SK-N-SH (cell line): ENCODE measurements around the gene SULT1C3. TPM values are rescaled to one million over a fixed set of nuclear protein-coding genes. Genes with fewer than 3 reads are reported as not detected.

Source experiments
- CTCF ChIA-PET: fragments of 300-600, 350-600 bp; formaldehyde crosslinking; extraction: SDS; loops from one replicate; lab custom pipeline; 2021; lab: Yijun Ruan, JAX
- POLR2A ChIA-PET: fragments of 350-600 bp; sonication (Branson Sonifier 250); formaldehyde crosslinking; extraction: SDS; loops from one replicate; lab custom pipeline; 2020; ENCODE audit warnings: antibody characterized with exemption, inconsistent platforms; lab: Yijun Ruan, JAX
- DNase-seq: peaks from one replicate; pipeline ENCODE4 v3.0.0; 2012
- H2AFZ ChIP-seq: fragments of 200-600 bp; sonication (generic); 2 replicates; pipeline ENCODE4 v1.8.1; 2016; ENCODE audit warnings: antibody characterized with exemption, mild to moderate bottlenecking, low read depth
- H3F3A ChIP-seq: fragments of 200-600 bp; sonication (generic); replicated peaks from 2 replicates; pipeline ENCODE3; 2016; ENCODE audit warnings: antibody characterized with exemption, mild to moderate bottlenecking; ENCODE audit not compliant: insufficient read depth
- H3K27ac ChIP-seq, 2 experiments: fragments of 200-500 bp in 1 of 2; fragments of 200-600 bp in 1 of 2; sonication (Bioruptor generic) in 1 of 2; sonication (generic), shearing (Covaris generic) in 1 of 2; 2 replicates each; pipeline versions ENCODE4 v1.5.1 to v1.6.1; 2014 to 2016; ENCODE audit warnings: low read depth in 2 of 2, inconsistent platforms in 1 of 2, low read length in 1 of 2, mild to moderate bottlenecking in 1 of 2, mixed read lengths in 1 of 2
- H3K27me3 ChIP-seq: fragments of 200-600 bp; sonication (generic), shearing (Covaris generic); 2 replicates; pipeline ENCODE4 v1.6.1; 2016; ENCODE audit warnings: mixed run types; ENCODE audit not compliant: insufficient read depth
- H3K36me3 ChIP-seq, 2 experiments: fragments of 200-500 bp in 1 of 2; fragments of 200-600 bp in 1 of 2; sonication (Bioruptor generic) in 1 of 2; sonication (generic) in 1 of 2; replicated peaks in 1 of 2; 2 replicates each; pipeline versions ENCODE3 to v1.5.1; 2014 to 2016; ENCODE audit warnings: low read length in 1 of 2, mild to moderate bottlenecking in 1 of 2; ENCODE audit not compliant: insufficient read depth in 2 of 2, control insufficient read depth in 1 of 2
- H3K4me1 ChIP-seq, 2 experiments: fragments of 200-500 bp in 1 of 2; fragments of 200-600 bp in 1 of 2; sonication (Bioruptor generic) in 1 of 2; sonication (generic), shearing (Covaris generic) in 1 of 2; 2 replicates each; pipeline versions ENCODE4 v1.5.1 to v1.6.1; 2014 to 2016; ENCODE audit warnings: low read depth in 1 of 2, low read length in 1 of 2, mixed run types in 1 of 2; ENCODE audit not compliant: insufficient read depth in 2 of 2, control insufficient read depth in 1 of 2
- H3K4me2 ChIP-seq: fragments of 200-600 bp; sonication (generic), shearing (Covaris generic); 2 replicates; pipeline ENCODE4 v1.6.1; 2017; ENCODE audit warnings: mixed run types
- H3K4me3 ChIP-seq, 2 experiments: fragments of 200-500 bp in 1 of 2; fragments of 200-600 bp in 1 of 2; sonication (Bioruptor generic) in 1 of 2; sonication (generic), shearing (Covaris generic) in 1 of 2; 2 replicates each; pipeline versions ENCODE4 v1.5.1 to v1.8.1; 2014 to 2016; ENCODE audit warnings: low read depth in 2 of 2, inconsistent platforms in 1 of 2, low read length in 1 of 2, mild to moderate bottlenecking in 1 of 2, mixed read lengths in 1 of 2, moderate library complexity in 1 of 2
- H3K79me2 ChIP-seq: fragments of 200-600 bp; sonication (generic); 2 replicates; pipeline ENCODE4 v1.8.1; 2017; ENCODE audit warnings: mild to moderate bottlenecking; ENCODE audit not compliant: insufficient read depth
- H3K9ac ChIP-seq: fragments of 200-600 bp; sonication (generic); 2 replicates; pipeline ENCODE4 v1.6.1; 2017; ENCODE audit warnings: mixed run types
- H3K9me2 ChIP-seq: fragments of 200-600 bp; sonication (generic); 2 replicates; pipeline ENCODE4 v1.6.1; 2017; ENCODE audit warnings: mixed run types
- H3K9me3 ChIP-seq: fragments of 200-600 bp; sonication (generic); 2 replicates; pipeline ENCODE4 v1.6.1; 2017; ENCODE audit warnings: mixed run types, mild to moderate bottlenecking, moderate library complexity
- H4K20me1 ChIP-seq: fragments of 200-600 bp; sonication (generic); 2 replicates; pipeline ENCODE4 v1.6.1; 2017; ENCODE audit warnings: mild to moderate bottlenecking, mixed run types; ENCODE audit not compliant: insufficient read depth
- EP300 ChIP-seq, 2 experiments: IDR thresholded peaks; 2 replicates each; pipeline versions ENCODE4 v1.4.0 to v1.6.1; 2012; ENCODE audit warnings: borderline replicate concordance in 1 of 2, low read depth in 1 of 2, low read length in 1 of 2
- GABPA ChIP-seq: IDR thresholded peaks from 2 replicates; pipeline ENCODE4 v1.4.0; 2012; ENCODE audit warnings: low read depth, mild to moderate bottlenecking
- RAD21 ChIP-seq: IDR thresholded peaks from 2 replicates; pipeline ENCODE4 v1.6.1; 2012; ENCODE audit warnings: mild to moderate bottlenecking, low read length
- RFX5 ChIP-seq: IDR thresholded peaks from 2 replicates; pipeline ENCODE4 v1.6.1; 2012; ENCODE audit warnings: mild to moderate bottlenecking, improper control_type of control experiment, low read length
- SIN3A ChIP-seq: IDR thresholded peaks from 2 replicates; pipeline ENCODE4 v1.6.1; 2012; ENCODE audit warnings: low read depth, mild to moderate bottlenecking, low read length, moderate library complexity, borderline replicate concordance
- WGBS: methylation state at CpG from one replicate; pipeline ENCODE4 v1.1.6; 2017; ENCODE audit warnings: low lambda C conversion rate; 5-methylcytosine and 5-hydroxymethylcytosine counted together
- polyA plus RNA-seq, 3 experiments: library from polyadenylated mRNA; depleted of rRNA; stranded (reverse); fragments of >200 nt; gene quantifications; 2 replicates each; pipeline ENCODE4 v1.2.3, GENCODE V29; 2012
- TF ChIP-seq, protein P1 (sequence below): IDR thresholded peaks from 2 replicates; pipeline ENCODE4 v1.4.0; 2012; ENCODE audit warnings: low read depth, borderline replicate concordance
- TF ChIP-seq, protein P2 (sequence below): IDR thresholded peaks from 2 replicates; pipeline ENCODE4 v1.6.1; 2012; ENCODE audit warnings: mild to moderate bottlenecking, low read depth, low read length, moderate library complexity
- TF ChIP-seq, protein P3 (sequence below): fragments of 200-600 bp; sonication (generic); IDR thresholded peaks from 2 replicates; pipeline ENCODE4 v1.6.1; 2017; ENCODE audit warnings: antibody characterized with exemption, mild to moderate bottlenecking, moderate library complexity

The SULT1C3 gene
- polyA plus RNA-seq, 1 of the 3 experiments (the other 2 are of a cell fraction) = not detected

DNA sequence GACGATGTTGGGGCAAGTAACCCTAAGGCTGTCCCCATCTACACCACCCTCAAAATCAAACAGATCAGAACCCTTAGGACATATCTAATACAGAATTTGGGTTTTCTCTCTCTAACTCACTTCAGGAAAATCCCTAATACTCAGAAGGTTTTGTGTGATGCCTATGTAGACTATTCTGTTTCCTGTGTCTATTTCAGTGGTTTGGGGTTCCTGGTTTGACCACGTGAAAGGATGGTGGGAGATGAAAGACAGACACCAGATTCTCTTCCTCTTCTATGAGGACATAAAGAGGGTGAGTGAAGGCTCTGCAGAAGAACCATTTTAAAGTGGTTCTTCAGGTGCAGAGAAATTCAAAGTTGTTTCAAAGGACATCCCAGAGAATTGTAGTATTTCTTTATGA is 65.2 kb downstream of the SULT1C3 start (continued):
- TF ChIP-seq, protein P1, sequence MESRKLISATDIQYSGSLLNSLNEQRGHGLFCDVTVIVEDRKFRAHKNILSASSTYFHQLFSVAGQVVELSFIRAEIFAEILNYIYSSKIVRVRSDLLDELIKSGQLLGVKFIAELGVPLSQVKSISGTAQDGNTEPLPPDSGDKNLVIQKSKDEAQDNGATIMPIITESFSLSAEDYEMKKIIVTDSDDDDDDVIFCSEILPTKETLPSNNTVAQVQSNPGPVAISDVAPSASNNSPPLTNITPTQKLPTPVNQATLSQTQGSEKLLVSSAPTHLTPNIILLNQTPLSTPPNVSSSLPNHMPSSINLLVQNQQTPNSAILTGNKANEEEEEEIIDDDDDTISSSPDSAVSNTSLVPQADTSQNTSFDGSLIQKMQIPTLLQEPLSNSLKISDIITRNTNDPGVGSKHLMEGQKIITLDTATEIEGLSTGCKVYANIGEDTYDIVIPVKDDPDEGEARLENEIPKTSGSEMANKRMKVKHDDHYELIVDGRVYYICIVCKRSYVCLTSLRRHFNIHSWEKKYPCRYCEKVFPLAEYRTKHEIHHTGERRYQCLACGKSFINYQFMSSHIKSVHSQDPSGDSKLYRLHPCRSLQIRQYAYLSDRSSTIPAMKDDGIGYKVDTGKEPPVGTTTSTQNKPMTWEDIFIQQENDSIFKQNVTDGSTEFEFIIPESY = no peak

DNA sequence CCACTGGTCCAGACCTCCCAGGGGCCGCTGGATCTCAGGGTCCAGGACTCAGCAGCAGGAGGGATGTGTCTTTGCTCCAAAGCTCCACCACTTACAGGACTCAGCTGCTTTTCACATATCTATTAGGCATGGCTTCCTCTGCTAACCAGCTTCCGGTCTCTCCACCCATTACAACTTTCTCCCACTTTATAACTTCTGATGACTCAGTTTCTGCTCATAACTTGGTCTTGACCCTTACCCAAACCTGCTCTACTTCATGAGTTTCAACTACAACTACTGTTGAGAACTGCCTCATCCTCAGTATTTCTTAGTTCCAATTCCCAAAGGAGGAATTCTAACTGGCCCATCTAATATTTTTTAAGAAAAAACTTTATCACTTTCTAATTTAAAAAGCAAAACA is 66.1 kb downstream of the SULT1C3 start:
- H3K27ac ChIP-seq = no peak overlapping the region
- no peaks in the 10 kb centered on the region for H3K9me2 ChIP-seq
- H3K4me3 ChIP-seq = no peak overlapping the region
- no peaks in the 10 kb centered on the region for H3K4me1 ChIP-seq
- H2AFZ ChIP-seq = no peak overlapping the region
- H3K9ac ChIP-seq = no peak overlapping the region
- TF ChIP-seq, protein P2, sequence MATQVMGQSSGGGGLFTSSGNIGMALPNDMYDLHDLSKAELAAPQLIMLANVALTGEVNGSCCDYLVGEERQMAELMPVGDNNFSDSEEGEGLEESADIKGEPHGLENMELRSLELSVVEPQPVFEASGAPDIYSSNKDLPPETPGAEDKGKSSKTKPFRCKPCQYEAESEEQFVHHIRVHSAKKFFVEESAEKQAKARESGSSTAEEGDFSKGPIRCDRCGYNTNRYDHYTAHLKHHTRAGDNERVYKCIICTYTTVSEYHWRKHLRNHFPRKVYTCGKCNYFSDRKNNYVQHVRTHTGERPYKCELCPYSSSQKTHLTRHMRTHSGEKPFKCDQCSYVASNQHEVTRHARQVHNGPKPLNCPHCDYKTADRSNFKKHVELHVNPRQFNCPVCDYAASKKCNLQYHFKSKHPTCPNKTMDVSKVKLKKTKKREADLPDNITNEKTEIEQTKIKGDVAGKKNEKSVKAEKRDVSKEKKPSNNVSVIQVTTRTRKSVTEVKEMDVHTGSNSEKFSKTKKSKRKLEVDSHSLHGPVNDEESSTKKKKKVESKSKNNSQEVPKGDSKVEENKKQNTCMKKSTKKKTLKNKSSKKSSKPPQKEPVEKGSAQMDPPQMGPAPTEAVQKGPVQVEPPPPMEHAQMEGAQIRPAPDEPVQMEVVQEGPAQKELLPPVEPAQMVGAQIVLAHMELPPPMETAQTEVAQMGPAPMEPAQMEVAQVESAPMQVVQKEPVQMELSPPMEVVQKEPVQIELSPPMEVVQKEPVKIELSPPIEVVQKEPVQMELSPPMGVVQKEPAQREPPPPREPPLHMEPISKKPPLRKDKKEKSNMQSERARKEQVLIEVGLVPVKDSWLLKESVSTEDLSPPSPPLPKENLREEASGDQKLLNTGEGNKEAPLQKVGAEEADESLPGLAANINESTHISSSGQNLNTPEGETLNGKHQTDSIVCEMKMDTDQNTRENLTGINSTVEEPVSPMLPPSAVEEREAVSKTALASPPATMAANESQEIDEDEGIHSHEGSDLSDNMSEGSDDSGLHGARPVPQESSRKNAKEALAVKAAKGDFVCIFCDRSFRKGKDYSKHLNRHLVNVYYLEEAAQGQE = no peak
- TF ChIP-seq GABPA = no peak
- TF ChIP-seq RAD21 = no peak
- TF ChIP-seq, protein P3, sequence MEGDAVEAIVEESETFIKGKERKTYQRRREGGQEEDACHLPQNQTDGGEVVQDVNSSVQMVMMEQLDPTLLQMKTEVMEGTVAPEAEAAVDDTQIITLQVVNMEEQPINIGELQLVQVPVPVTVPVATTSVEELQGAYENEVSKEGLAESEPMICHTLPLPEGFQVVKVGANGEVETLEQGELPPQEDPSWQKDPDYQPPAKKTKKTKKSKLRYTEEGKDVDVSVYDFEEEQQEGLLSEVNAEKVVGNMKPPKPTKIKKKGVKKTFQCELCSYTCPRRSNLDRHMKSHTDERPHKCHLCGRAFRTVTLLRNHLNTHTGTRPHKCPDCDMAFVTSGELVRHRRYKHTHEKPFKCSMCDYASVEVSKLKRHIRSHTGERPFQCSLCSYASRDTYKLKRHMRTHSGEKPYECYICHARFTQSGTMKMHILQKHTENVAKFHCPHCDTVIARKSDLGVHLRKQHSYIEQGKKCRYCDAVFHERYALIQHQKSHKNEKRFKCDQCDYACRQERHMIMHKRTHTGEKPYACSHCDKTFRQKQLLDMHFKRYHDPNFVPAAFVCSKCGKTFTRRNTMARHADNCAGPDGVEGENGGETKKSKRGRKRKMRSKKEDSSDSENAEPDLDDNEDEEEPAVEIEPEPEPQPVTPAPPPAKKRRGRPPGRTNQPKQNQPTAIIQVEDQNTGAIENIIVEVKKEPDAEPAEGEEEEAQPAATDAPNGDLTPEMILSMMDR = no peak
- TF ChIP-seq EP300 (IDR thresholded peaks at IDR 0.05; ENCODE audit: borderline replicate concordance in 1 of 2, low read depth in 1 of 2, low read length in 1 of 2) = no peak
- no peak for TF ChIP-seq RFX5
- no peak for TF ChIP-seq SIN3A
- TF ChIP-seq, protein P1 = no peak
- TF ChIP-seq, all 33 proteins: peak for 0
- H3K79me2 ChIP-seq = no peaks in the 10 kb centered on the region
- no peaks in the 10 kb centered on the region for H3K36me3 ChIP-seq
- no peaks in the 10 kb centered on the region for H3K9me3 ChIP-seq
- H3K27me3 ChIP-seq = no peaks in the 10 kb centered on the region
- 44% methylated on average over 2 of the region's 2 CpGs for WGBS
- no peaks in the 10 kb centered on the region for H4K20me1 ChIP-seq
- DNase-seq = no peak
- no peaks in the 10 kb centered on the region for H3F3A ChIP-seq
- H3K4me2 ChIP-seq = no peak overlapping the region
- POLR2A ChIA-PET = no interaction called here
- CTCF ChIA-PET = no interaction called here
